Astrocyte (in vitro differentiated cells and primary cell): Measurements from ENCODE around the gene SLC6A13.

Experiments used
- CTCF ChIP-seq: IDR thresholded peaks from 2 replicates; pipeline ENCODE4 v1.5.1; 2011; ENCODE audit warnings: low read depth, mild to moderate bottlenecking, inconsistent platforms, low read length, moderate library complexity; ENCODE audit not compliant: insufficient read depth
- EZH2 ChIP-seq: IDR thresholded peaks from 2 replicates; pipeline ENCODE4 v1.6.1; 2012; ENCODE audit warnings: mild to moderate bottlenecking, low read length, inconsistent platforms; ENCODE audit not compliant: insufficient read depth

- no peak for TF ChIP-seq CTCF
- no peak for TF ChIP-seq EZH2
Observed at GRCh38 chr12:218728-219590, 43.7 kb downstream of the SLC6A13 start.
